ENCODE data around the gene MAST4. TPM values are rescaled to one million over a fixed set of nuclear protein-coding genes. Genes with fewer than 3 reads are reported as not detected.
"Not testable (repeated sequence)": the region's sequence is repeated elsewhere in the genome, so short reads cannot be mapped to it uniquely, and the experiment has no call there.

MAST4 gene
- total RNA-seq, 1 donor from 2014 or later = 52.6 TPM

- ATAC-seq = no peak
- intact Hi-C loops (cut with DNase I) = no loop called here
- TF ChIP-seq CTCF (IDR thresholded peaks at IDR 0.05) = no peak
Measured at GRCh38 chr5:66818304-66818934, 222.2 kb downstream of the MAST4 start.

DNA sequence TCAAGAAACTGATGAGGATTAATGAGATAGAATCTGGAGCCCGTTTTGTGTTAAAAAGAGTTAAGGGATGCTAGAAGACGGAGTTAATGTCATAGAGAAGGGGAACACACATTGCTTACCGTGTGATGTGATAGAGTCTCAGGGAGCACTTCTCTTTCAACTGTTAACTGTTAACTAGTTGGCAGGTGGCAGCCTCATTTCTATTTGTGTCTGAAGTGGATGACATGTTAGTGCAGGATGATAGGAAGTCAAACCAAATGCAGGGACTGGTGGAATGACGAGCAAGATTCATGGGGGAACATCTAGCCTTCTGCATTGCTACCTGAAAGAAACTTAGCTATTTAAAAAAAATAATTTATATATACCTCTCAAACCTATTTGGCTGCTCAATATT is 222.7 kb downstream of the MAST4 start:
- H3K9me3 ChIP-seq = no peaks in the 10 kb centered on the region
- no peak overlapping the region for H3K27ac ChIP-seq
- no peaks in the 10 kb centered on the region for H3K4me1 ChIP-seq
- TF ChIP-seq CTCF (IDR thresholded peaks at IDR 0.05) = no peak
- ATAC-seq (no peak), DNase-seq (no peak)
- no peak overlapping the region for H3K4me3 ChIP-seq
- H3K36me3 ChIP-seq = no peaks in the 10 kb centered on the region
- H3K27me3 ChIP-seq = no peaks in the 10 kb centered on the region
- intact Hi-C loops (cut with DNase I) = no loop called here

More at GRCh38 chr5:66818304-66818934, 222.2 kb downstream of the MAST4 start:
- H3K27ac ChIP-seq = no peak overlapping the region
- no peak for DNase-seq
- no peaks in the 10 kb centered on the region for H3K36me3 ChIP-seq
- no peaks in the 10 kb centered on the region for H3K4me1 ChIP-seq
- H3K9me3 ChIP-seq = no peaks in the 10 kb centered on the region
- no peak overlapping the region for H3K4me3 ChIP-seq
- H3K27me3 ChIP-seq = no peaks in the 10 kb centered on the region

GRCh38 chr5:66820630-66821207 is 224.5 kb downstream of the MAST4 start:
- Histone ChIP-seq H3K27me3 (no peaks in the 10 kb centered on the region), H3K27ac (no peak overlapping the region), H3K4me3 (no peak overlapping the region), H3K9me3 (no peaks in the 10 kb centered on the region), H3K4me1 (no peaks in the 10 kb centered on the region), H3K36me3 (no peaks in the 10 kb centered on the region)
- ATAC-seq (no peak), DNase-seq (no peak)
- no peak for TF ChIP-seq CTCF (IDR thresholded peaks at IDR 0.05)
- intact Hi-C loops (cut with DNase I) = no loop called here

DNA sequence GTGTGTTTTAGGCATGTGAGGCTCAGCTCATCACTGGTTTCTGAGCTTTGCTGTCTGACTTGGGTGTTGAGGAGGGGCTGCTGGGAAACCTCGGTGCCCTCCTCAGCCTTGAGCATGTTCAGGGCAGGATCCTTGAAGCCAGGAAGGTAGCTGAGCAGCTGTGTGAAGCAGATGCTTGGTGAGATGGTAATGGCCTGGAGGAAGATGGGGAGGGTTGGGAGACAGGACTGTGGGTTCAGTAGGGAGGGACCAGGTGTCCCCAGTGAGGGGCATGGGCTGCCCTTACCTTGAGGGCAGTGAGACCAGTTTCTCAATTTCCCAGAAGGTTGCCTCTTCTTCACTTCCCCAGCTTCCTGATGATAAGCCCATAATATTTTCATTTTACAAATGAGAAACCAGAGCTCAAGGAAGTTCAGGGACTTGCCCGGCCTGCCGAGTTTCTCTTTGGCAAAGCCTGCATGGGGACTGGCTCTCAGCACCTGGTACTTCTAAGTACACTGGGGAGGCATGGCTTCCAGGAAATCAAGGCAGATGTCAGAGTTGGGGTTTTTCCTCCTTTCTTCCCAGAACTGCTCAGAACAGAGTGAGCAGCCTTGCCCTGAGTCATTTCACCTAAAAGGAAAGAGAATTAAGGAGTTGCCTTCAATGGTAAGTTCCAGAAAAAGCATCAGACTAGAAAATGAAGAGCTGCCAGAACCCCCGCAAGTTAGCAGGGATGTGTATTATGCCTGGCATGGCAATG is 225.7 kb downstream of the MAST4 start:
- H3K9me3 ChIP-seq = no peaks in the 10 kb centered on the region
- H3K4me3 ChIP-seq = no peak overlapping the region
- H3K4me1 ChIP-seq = no peaks in the 10 kb centered on the region
- DNase-seq (no peak), ATAC-seq (peak; percentile 57)
- H3K36me3 ChIP-seq = no peaks in the 10 kb centered on the region
- no peaks in the 10 kb centered on the region for H3K27me3 ChIP-seq
- TF ChIP-seq CTCF (IDR thresholded peaks at IDR 0.05) = no peak
- intact Hi-C loops (cut with DNase I) = no loop called here
- H3K27ac ChIP-seq = no peak overlapping the region

- H3K27ac ChIP-seq; H3K9me3 ChIP-seq; intact Hi-C loops (cut with DNase I); H3K4me3 ChIP-seq; H3K27me3 ChIP-seq; H3K4me1 ChIP-seq; H3K36me3 ChIP-seq; DNase-seq; ATAC-seq: not testable (repeated sequence)
Measured at GRCh38 chr5:66822906-66823305, 226.7 kb downstream of the MAST4 start.

- Histone ChIP-seq H3K36me3 (no peaks in the 10 kb centered on the region), H3K4me1 (peaks cover 3% of the 10 kb centered on the region), H3K9me3 (no peaks in the 10 kb centered on the region), H3K27ac (no peak overlapping the region), H3K4me3 (no peak overlapping the region), H3K27me3 (no peaks in the 10 kb centered on the region)
- no peak for TF ChIP-seq CTCF (IDR thresholded peaks at IDR 0.05)
- no peak for DNase-seq
- intact Hi-C loops (cut with DNase I) = no loop called here
- ATAC-seq = no peak
Measured at GRCh38 chr5:66824476-66824875, 228.3 kb downstream of the MAST4 start.
